GM12891 (cell line): ENCODE data around the gene TRERF1.

Experiments
- DNase-seq: peaks from one replicate; pipeline ENCODE4 v3.0.0; 2011; ENCODE audit warnings: low spot score; ENCODE audit not compliant: insufficient read length
- FAIRE-seq: peaks from 2 replicates; lab custom pipeline; 2011; peaks lifted over from hg19 to GRCh38; lab: Jason Lieb, UNC
- PAX5 ChIP-seq: IDR thresholded peaks from 2 replicates; pipeline ENCODE4 v1.6.1; 2011; ENCODE audit warnings: low read length, moderate library complexity, mild to moderate bottlenecking; ENCODE audit not compliant: insufficient read depth, severe bottlenecking
- POLR2A ChIP-seq: IDR thresholded peaks from 2 replicates; pipeline ENCODE4 v1.6.1; 2011; ENCODE audit warnings: low read depth, low read length, control low read depth
- POLR2AphosphoS5 ChIP-seq: IDR thresholded peaks from 2 replicates; pipeline ENCODE4 v1.6.1; 2011; ENCODE audit warnings: low read depth, low read length, control low read depth
- POU2F2 ChIP-seq: IDR thresholded peaks from 2 replicates; pipeline ENCODE4 v1.6.1; 2011; ENCODE audit warnings: low read depth, mild to moderate bottlenecking, control low read depth, low read length, moderate library complexity
- SPI1 ChIP-seq: IDR thresholded peaks from 2 replicates; pipeline ENCODE4 v1.6.1; 2011; ENCODE audit warnings: low read depth, low read length, control low read depth
- TAF1 ChIP-seq: IDR thresholded peaks from 2 replicates; pipeline ENCODE4 v1.6.1; 2011; ENCODE audit warnings: low read depth, low read length, control low read depth

Gene TRERF1

DNA sequence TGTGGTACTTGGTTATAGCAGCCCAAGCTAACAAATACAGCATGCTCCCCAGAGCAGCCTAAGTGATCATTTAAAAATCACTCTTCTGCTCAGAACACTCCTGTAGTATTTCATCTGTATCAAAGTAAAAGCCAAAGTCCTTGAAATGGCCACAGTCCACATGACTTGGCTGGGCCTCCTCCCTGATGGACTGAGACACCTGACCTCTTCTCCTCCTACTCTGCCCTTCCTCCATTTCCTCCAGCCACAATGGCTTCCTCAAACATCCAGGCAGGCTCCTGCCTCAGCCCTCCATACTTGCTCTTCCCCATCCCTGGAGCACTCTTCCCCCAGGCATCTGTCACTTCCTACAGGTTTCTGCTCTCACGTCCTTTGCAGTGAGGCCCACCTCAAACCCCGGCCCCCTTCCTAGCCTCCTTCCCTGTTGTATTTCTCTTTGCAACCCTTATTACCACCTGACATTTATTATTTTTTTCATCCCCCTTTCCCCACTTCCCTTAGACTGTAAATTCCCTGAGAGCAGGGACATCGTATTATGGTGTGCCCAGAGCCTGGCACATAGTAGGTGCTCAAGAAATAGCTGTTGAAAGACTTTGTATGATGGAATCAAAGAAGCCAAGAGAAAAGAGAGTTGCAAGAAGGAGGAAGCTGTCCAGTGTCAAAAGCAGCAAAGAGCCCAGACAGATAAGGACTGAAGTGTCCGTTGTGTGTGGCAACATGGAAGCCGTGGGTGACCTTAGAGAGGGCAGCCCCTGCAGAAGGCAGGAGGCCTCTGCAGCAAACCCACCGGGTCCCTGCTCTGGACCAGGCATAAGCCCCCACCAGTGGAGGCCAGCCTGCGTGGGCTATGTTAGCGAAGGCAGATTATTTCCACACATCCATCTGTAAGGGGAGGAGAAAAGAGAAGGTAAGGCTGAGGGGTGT is 87.5 kb downstream of the TRERF1 start:
- TF ChIP-seq PAX5 (no peak), TAF1 (no peak), SPI1 (no peak), POU2F2 (no peak)
- no peak for DNase-seq
- FAIRE-seq: no peak

DNA sequence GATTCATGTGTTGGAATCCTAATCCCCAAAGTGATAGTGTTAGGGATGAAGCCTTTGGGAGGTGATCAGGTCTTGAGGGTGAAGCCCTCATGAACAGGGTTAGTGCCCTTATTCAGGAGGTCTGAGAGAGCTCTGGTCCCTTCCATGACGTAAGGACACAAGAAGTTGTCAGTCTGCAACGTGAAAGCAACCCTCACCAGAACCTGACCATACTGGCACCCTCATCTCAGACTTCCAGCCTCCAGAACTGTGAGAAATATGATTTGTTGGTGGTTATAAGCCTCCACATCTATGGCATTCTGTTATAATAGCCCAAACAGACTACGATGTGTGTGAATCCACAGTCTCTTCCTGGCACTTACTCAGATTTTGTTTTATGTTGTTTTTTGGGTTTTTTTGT is 90.7 kb downstream of the TRERF1 start:
- no peak for TF ChIP-seq POU2F2
- TF ChIP-seq TAF1: no peak
- TF ChIP-seq SPI1: no peak
- TF ChIP-seq POLR2AphosphoS5: no peak
- TF ChIP-seq PAX5: no peak
- TF ChIP-seq POLR2A: no peak
- no peak for FAIRE-seq
- DNase-seq: no peak

DNA sequence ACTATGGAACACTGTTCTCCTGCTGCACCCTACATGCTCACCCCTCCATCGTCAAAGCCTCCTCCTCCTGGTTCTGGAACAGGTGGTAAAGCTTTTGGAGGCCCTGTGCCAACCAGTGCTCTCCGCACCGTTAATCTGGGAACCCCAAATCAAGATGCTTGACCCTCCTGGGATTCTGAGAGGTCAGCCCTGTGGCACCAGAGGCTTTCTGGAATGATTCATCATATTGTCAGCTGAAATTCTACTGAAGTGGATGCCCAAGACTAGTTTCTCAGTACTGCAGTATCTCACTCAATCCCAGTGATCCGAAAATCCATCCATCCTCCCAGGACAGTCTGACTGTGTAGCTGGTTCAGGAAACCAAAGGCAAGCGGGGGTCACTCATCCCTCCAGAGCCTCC is 92.7 kb downstream of the TRERF1 start:
- TF ChIP-seq PAX5: no peak
- no peak for TF ChIP-seq SPI1
- no peak for TF ChIP-seq POLR2AphosphoS5
- no peak for TF ChIP-seq POU2F2
- no peak for TF ChIP-seq TAF1
- no peak for TF ChIP-seq POLR2A
- FAIRE-seq (no peak), DNase-seq (no peak)

DNA sequence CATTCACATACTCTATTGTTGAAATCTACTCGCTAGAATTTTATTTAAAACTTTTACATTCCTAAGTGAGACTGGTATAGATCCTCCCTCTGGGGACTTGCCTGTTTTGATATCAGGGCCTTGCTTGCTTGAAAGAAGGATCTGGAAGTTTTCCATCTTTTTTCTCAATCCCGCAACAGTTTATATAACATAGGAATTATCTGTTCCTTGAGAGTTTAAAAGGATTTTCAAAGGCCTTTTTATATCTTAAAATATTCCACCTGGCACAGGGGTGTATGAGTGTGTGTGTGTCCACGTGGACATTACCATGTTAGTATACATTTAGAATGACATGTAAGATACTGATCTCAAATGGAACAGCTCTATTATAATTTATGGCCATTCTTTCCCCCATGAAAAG is 96.3 kb downstream of the TRERF1 start:
- FAIRE-seq: no peak

DNA sequence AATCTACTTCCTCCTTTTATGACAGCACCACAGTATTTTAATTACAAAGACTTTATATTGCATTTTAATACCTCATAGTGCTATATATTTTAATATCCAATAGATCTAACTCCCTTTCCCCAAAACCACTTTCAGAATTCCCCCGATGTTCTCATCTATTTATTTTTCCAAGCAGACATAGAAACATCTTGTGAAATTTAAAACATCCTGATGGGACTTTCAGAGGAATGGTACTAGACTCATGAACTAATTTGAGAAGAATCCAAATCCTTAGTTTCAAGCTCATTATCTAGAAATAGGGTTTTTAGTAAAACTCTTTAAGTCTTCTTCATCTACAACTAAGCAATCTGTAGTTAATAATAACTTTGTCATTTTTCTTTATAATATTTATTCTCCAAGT is 97.0 kb downstream of the TRERF1 start:
- FAIRE-seq: no peak
- no peak for TF ChIP-seq POU2F2
- TF ChIP-seq SPI1: no peak
- TF ChIP-seq POLR2AphosphoS5: no peak
- no peak for TF ChIP-seq POLR2A
- TF ChIP-seq PAX5: no peak
- TF ChIP-seq TAF1: no peak
- no peak for DNase-seq

More for the DNA sequence above, 96.3 kb downstream of the TRERF1 start:
- TF ChIP-seq SPI1 (no peak), POU2F2 (no peak), PAX5 (no peak), POLR2AphosphoS5 (no peak), TAF1 (no peak), POLR2A (no peak)
- DNase-seq: no peak

DNA sequence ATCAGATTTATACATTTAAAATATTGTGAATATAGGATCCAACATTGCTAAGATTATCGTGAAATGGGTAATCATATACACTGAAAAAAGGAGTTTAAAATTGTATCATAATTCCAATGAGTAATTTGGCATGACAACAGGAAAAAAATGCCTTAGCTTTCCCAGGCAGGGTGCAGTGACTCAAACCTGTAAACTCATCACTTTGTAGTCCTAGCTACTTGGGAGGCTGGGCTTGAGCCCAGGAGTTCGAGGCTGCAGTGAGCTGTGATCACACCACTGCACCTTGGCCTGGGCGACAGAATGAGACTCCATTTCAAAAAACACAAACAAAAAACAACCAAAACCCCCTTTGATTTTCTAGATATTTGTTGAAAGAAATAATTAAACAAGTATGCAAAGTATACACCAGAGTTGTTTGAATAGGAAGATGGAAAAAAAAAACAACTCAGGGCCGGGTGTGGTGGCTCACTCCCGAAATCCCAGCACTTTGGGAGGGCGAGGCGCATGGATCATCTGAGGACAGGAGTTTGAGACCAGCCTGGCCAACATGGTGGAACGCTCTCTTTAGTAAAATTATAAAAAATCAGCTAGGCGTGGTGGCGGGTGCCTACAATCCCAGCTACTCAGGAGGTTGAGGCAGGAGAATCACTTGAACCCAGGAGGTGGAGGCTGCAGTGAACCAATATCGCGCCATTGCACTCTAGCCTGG is 98.7 kb downstream of the TRERF1 start:
- TF ChIP-seq POU2F2 (no peak), TAF1 (no peak)
- DNase-seq (no peak), FAIRE-seq (no peak)

DNA sequence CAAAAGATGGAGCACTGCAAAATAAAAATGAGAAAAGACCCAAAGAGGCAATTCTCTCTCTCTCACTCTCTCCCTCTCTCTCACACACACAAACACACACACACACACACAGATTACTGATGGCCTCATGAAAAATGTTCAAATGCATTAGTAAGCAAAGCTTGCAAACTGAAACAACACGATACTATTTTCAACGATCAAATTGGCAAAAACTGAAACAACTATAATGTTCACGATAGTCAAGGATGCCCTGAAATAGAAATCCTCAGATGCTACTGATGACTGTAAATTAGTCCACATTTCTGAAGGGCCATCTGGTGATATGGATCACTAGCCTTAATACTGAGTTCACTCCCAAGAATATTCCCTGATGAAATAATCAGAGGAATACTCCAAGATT is 100.8 kb downstream of the TRERF1 start:
- TF ChIP-seq POLR2AphosphoS5 (no peak), TAF1 (no peak), POU2F2 (no peak), SPI1 (no peak), PAX5 (no peak), POLR2A (no peak)
- FAIRE-seq (peak; percentile 41), DNase-seq (no peak)

DNA sequence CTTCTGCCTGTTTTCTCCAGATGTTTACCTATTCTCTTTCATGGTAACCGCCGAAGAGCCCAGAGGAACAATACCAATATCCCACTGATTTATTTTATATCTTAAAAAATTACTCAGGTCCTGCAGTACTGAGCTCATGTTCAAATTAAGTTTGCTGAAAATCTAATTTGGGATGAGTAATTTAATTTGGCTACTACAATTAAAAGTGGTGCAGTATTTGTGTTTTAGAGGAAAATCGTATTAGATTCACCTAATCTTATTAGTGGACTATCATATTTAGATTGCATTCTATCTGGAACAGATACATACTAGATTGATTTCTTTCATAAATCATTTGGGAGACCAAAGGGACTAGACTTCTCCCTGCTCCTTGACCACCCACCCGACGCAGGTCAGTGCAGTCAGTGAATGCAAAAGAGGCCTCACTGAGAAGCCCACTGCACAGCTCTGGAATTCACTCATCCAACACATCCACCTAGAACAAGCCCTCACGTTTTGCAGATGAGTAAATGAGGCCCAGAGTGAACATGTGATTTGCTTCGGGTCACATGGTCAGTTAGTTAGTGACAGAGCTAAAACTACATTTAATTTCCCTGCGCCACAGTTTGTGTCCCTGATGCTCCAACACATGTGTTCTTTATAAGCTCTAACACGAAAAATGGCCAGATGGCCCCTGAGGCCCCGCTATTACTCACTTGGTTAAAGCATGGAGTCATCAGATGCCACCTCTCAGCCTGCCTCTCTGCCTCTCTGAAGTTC is 101.8 kb downstream of the TRERF1 start:
- no peak for DNase-seq
- no peak for TF ChIP-seq SPI1
- no peak for TF ChIP-seq POLR2AphosphoS5
- no peak for TF ChIP-seq POU2F2
- TF ChIP-seq TAF1: no peak
- TF ChIP-seq PAX5: no peak
- no peak for TF ChIP-seq POLR2A

DNA sequence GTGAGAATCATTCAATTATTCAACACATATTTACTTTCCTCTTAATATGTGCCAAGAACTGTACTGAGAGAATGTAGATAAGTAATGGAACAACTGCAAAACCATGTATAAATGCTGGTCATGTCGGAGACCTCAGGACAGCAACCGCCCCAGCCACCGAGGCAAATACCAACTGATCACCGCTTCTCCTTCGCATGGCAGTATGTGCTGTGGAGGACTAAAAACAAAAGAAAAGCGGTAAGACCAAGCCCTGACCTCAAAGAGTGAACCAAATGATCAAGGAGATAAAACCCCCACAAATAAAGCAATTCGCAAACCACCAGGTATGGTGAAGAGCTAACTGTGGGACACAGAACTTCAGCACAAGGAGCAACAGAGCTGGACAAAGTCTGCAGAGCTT is 104.3 kb downstream of the TRERF1 start:
- DNase-seq (no peak), FAIRE-seq (no peak)
- no peak for TF ChIP-seq PAX5

More for the DNA sequence above, 101.8 kb downstream of the TRERF1 start:
- no peak for FAIRE-seq
